Tibial nerve (tissue), 4 donors: ENCODE results near the gene FALEC. TPM values are rescaled to one million over a fixed set of nuclear protein-coding genes. Genes with fewer than 3 reads are reported as not detected.

ENCODE experiments used
- DNase-seq, 2 donors: peaks; one replicate each; pipeline ENCODE4 v3.0.0-alpha.2; 2019; ENCODE audit warnings: low spot score in 2 of 2
- H3K27ac ChIP-seq, 4 donors: fragments of 200-600 bp; sonication (generic) in 3 of 4; one replicate each; pipeline ENCODE4 v1.5.1; 2017 to 2019; ENCODE audit warnings: mild to moderate bottlenecking in 1 of 4
- H3K27me3 ChIP-seq, 2 donors: fragments of 200-600 bp; sonication (generic) in 1 of 2; one replicate each; pipeline versions ENCODE4 v1.5.1 to v1.6.0; 2017 to 2019
- H3K36me3 ChIP-seq, 3 donors: fragments of 200-600 bp; sonication (generic); one replicate each; pipeline ENCODE4 v1.5.1; 2018 to 2019
- H3K4me1 ChIP-seq, 4 donors: fragments of 200-600 bp; sonication (generic) in 3 of 4; one replicate each; pipeline ENCODE4 v1.5.1; 2017 to 2019
- H3K4me3 ChIP-seq, 4 donors: fragments of 200-600 bp; sonication (generic) in 3 of 4; one replicate each; pipeline ENCODE4 v1.5.1; 2017 to 2019; ENCODE audit warnings: mild to moderate bottlenecking in 1 of 4, moderate library complexity in 1 of 4
- H3K9me3 ChIP-seq, 4 donors: fragments of 200-600 bp; sonication (generic) in 3 of 4; one replicate each; pipeline ENCODE4 v1.5.1; 2017 to 2019
- CTCF ChIP-seq, 5 experiments: fragments of 200-600 bp in 3 of 5; fragments of 450-650 bp in 2 of 5; sonication (generic) in 3 of 5; IDR thresholded peaks; one replicate each; pipeline ENCODE4 v1.5.1; 2016 to 2019; ENCODE audit warnings: antibody characterized with exemption in 5 of 5, mild to moderate bottlenecking in 3 of 5, moderate library complexity in 2 of 5
- EP300 ChIP-seq, 2 donors: sonication (generic); formaldehyde crosslinking; IDR thresholded peaks; one replicate each; pipeline ENCODE4 v1.6.1; 2017; ENCODE audit warnings: antibody characterized with exemption in 2 of 2, mild to moderate bottlenecking in 1 of 2
- POLR2A ChIP-seq, 2 donors: fragments of 450-650 bp; IDR thresholded peaks; one replicate each; pipeline ENCODE4 v1.6.1; 2017; ENCODE audit warnings: antibody characterized with exemption in 2 of 2, mild to moderate bottlenecking in 2 of 2, moderate library complexity in 2 of 2
- WGBS, 2 donors: methylation state at CpG; one replicate each; pipeline ENCODE4 v1.1.5; 2018; 5-methylcytosine and 5-hydroxymethylcytosine counted together
- total RNA-seq, 4 donors: library from RNA; depleted of rRNA; stranded (reverse); fragments of >200 nt; gene quantifications; one replicate each; pipeline ENCODE4 v1.1.0, GENCODE V29; 2016

FALEC gene
- total RNA-seq, 4 donors from 2014 or later: not detected

- Histone ChIP-seq H3K9me3 (no peaks in the 10 kb centered on the region), H3K4me3 (peak overlapping the region; percentile 29 to 87 (median 71)), H3K36me3 (peaks cover 0 to 36% (median 0%) of the 10 kb centered on the region in 3 donors), H3K27me3 (no peaks in the 10 kb centered on the region), H3K27ac (peak overlapping the region; percentile 35 to 90 (median 78)), H3K4me1 (peaks cover 0 to 20% (median 9%) of the 10 kb centered on the region in 4 donors)
- DNase-seq: no peak
- WGBS, 2 donors: 27% methylated on average over 21 of the region's 21 CpGs
- TF ChIP-seq POLR2A (IDR thresholded peaks at IDR 0.05) (no peak), EP300 (IDR thresholded peaks at IDR 0.05) (no peak), CTCF (IDR thresholded peaks at IDR 0.05) (no peak)
Observed at GRCh38 chr1:150514913-150515327, 632 bp upstream of the FALEC start.

GRCh38 chr1:150516050-150516591 lies 569 bp downstream of the FALEC start:
- 1 to 3% methylated on average over 19 of the region's 19 CpGs for WGBS, 2 donors
- peaks cover 0 to 24% (median 0%) of the 10 kb centered on the region in 3 donors for H3K36me3 ChIP-seq
- H3K4me3 ChIP-seq: peak overlapping the region; percentile 29 to 87 (median 71)
- H3K9me3 ChIP-seq: no peaks in the 10 kb centered on the region
- peaks cover 0 to 20% (median 9%) of the 10 kb centered on the region in 4 donors for H3K4me1 ChIP-seq
- no peak for TF ChIP-seq POLR2A (IDR thresholded peaks at IDR 0.05)
- TF ChIP-seq EP300 (IDR thresholded peaks at IDR 0.05): no peak
- TF ChIP-seq CTCF (IDR thresholded peaks at IDR 0.05): no peak
- H3K27me3 ChIP-seq: no peaks in the 10 kb centered on the region
- DNase-seq: no peak
- H3K27ac ChIP-seq: peak overlapping the region; percentile 35 to 90 (median 78)

GRCh38 chr1:150516616-150517015 lies 1.1 kb downstream of the FALEC start:
- no peaks in the 10 kb centered on the region for H3K27me3 ChIP-seq
- H3K4me1 ChIP-seq: peaks cover 0 to 20% (median 9%) of the 10 kb centered on the region in 4 donors
- DNase-seq: no peak
- H3K36me3 ChIP-seq: peaks cover 0 to 19% (median 0%) of the 10 kb centered on the region in 3 donors
- H3K9me3 ChIP-seq: no peaks in the 10 kb centered on the region
- peak overlapping the region in 3 of 4 donors; percentile 67 to 87 (median 75) for H3K4me3 ChIP-seq
- 27 to 40% methylated on average over 4 of the region's 4 CpGs for WGBS, 2 donors
- TF ChIP-seq POLR2A (IDR thresholded peaks at IDR 0.05): no peak
- TF ChIP-seq EP300 (IDR thresholded peaks at IDR 0.05): no peak
- TF ChIP-seq CTCF (IDR thresholded peaks at IDR 0.05): no peak
- H3K27ac ChIP-seq: peak overlapping the region in 3 of 4 donors; percentile 74 to 90 (median 83)

GRCh38 chr1:150521196-150521968 lies 5.8 kb downstream of the FALEC start:
- 62 to 71% methylated on average over 1 of the region's 1 CpG for WGBS, 2 donors
- H3K27ac ChIP-seq: no peak overlapping the region
- no peak for TF ChIP-seq POLR2A (IDR thresholded peaks at IDR 0.05)
- no peak for TF ChIP-seq CTCF (IDR thresholded peaks at IDR 0.05)
- no peak for TF ChIP-seq EP300 (IDR thresholded peaks at IDR 0.05)
- no peak for DNase-seq
- no peak overlapping the region for H3K4me3 ChIP-seq
- no peaks in the 10 kb centered on the region for H3K9me3 ChIP-seq
- H3K36me3 ChIP-seq: no peaks in the 10 kb centered on the region
- H3K27me3 ChIP-seq: no peaks in the 10 kb centered on the region
- H3K4me1 ChIP-seq: peaks cover 0 to 7% (median 2%) of the 10 kb centered on the region in 4 donors

- no peaks in the 10 kb centered on the region for H3K36me3 ChIP-seq
- DNase-seq: no peak
- no peak overlapping the region for H3K4me3 ChIP-seq
- TF ChIP-seq EP300 (IDR thresholded peaks at IDR 0.05): no peak
- peaks cover 0 to 14% (median 0%) of the 10 kb centered on the region in 4 donors for H3K4me1 ChIP-seq
- no peak overlapping the region for H3K27ac ChIP-seq
- H3K9me3 ChIP-seq: no peaks in the 10 kb centered on the region
- WGBS, 2 donors: 87 to 88% methylated on average over 3 of the region's 3 CpGs
- H3K27me3 ChIP-seq: no peaks in the 10 kb centered on the region
Observed at GRCh38 chr1:150525348-150525747, 9.8 kb downstream of the FALEC start.
